ENCODE measurements around the gene SYNDIG1. TPM values are rescaled to one million over a fixed set of nuclear protein-coding genes. Genes with fewer than 3 reads are reported as not detected.

Gene SYNDIG1
- total and polyA plus RNA-seq, 2 of the 4 experiments (the other 2 are of a cell fraction): not detected

DNA sequence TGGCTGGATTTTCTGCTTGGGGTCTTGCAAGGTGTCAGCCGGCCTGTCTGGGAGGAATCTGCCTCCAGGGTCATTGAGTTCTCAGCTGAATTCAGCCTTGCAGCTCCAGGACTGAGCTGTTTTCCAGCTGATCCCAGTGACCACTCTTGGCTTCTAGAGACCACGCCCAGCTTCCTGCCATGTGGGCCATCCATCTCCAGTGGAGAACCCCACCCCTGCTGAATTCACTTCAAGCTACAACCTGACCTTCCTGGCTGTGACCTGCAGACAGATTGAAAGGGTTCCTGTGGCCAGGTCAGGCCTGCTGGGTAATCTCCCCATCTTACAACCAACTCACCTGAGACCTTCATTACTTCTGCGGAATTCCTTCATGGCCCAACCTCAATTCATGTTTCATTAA lies 26.5 kb upstream of the SYNDIG1 start:
- BruUV-seq (replicated peaks): no TSS peak
- CTCF ChIA-PET: no interaction called here
- H4K91ac ChIP-seq (ENCODE audit: insufficient read depth, low read depth, low read length): no peak overlapping the region
- H3K23ac ChIP-seq (ENCODE audit: low read depth, low read length): no peak overlapping the region
- no peak overlapping the region for H3K18ac ChIP-seq (ENCODE audit: low read depth, low read length)
- no peaks in the 10 kb centered on the region for H3K9me3 ChIP-seq (ENCODE audit: control insufficient read depth, insufficient read depth, low read length)
- no peaks in the 10 kb centered on the region for H3K36me3 ChIP-seq (ENCODE audit: control insufficient read depth, insufficient read depth, low read length)
- no peak overlapping the region for H2AFZ ChIP-seq (replicated peaks; ENCODE audit: low read length, poor library complexity)
- H2BK120ac ChIP-seq (ENCODE audit: low read depth, low read length): no peak overlapping the region
- no peak overlapping the region for H3K27ac ChIP-seq (ENCODE audit: insufficient read depth, low read length)
- H3K4me2 ChIP-seq (ENCODE audit: low read depth, low read length): no peak overlapping the region
- intact Hi-C loops (cut with micrococcal nuclease) (no loop called here), dilution Hi-C loops (cut with HindIII; ENCODE audit: low sequenced_read_pairs, unreplicated experiment) (no loop called here), in situ Hi-C loops (cut with MboI; ENCODE audit: low sequenced_read_pairs) (no loop called here)
- no peak overlapping the region for H2BK15ac ChIP-seq (ENCODE audit: low read depth, low read length)
- ATAC-seq (ENCODE audit: low read depth): no peak
- no peak for DNase-seq
- H4K5ac ChIP-seq (ENCODE audit: low read depth, low read length): no peak overlapping the region
- H3K79me1 ChIP-seq (ENCODE audit: low read depth in 1 of 2, low read length in 2 of 2): no peaks in the 10 kb centered on the region
- H4K8ac ChIP-seq (ENCODE audit: low read depth in 2 of 2, low read length in 2 of 2): no peak overlapping the region
- H2AK5ac ChIP-seq (ENCODE audit: low read depth, low read length): no peak overlapping the region
- H2BK20ac ChIP-seq (ENCODE audit: low read depth, low read length): no peak overlapping the region
- H3K14ac ChIP-seq (replicated peaks; ENCODE audit: low read depth, low read length): no peak overlapping the region
- no peaks in the 10 kb centered on the region; the same call in 1 of the 2 replicates for H3K9me1 ChIP-seq (ENCODE audit: insufficient read depth, low read length)
- no CpG with 5 or more reads among the region's 3 CpGs for WGBS, 2 experiments (ENCODE audit: extremely low coverage in 2 of 2, insufficient read length in 1 of 2)
- H3K27me3 ChIP-seq (ENCODE audit: control insufficient read depth, insufficient read depth, low read length): peaks cover 2% of the 10 kb centered on the region
- H3K56ac ChIP-seq (ENCODE audit: extremely low read depth, insufficient read depth, low read length): no peak overlapping the region
- no peak overlapping the region for H3K4me3 ChIP-seq (ENCODE audit: insufficient read depth, low read depth, low read length)
- TF ChIP-seq RFX5 (IDR thresholded peaks at IDR 0.05; ENCODE audit: low read depth, low read length) (no peak), RAD21 (IDR thresholded peaks at IDR 0.05; ENCODE audit: low read length) (no peak), RCOR1 (IDR thresholded peaks at IDR 0.05; ENCODE audit: insufficient replicate concordance, low read length) (no peak), MAZ (IDR thresholded peaks at IDR 0.05; ENCODE audit: borderline replicate concordance, low read depth, low read length) (no peak), BHLHE40 (IDR thresholded peaks at IDR 0.05; ENCODE audit: low read depth, low read length) (no peak), MXI1 (IDR thresholded peaks at IDR 0.05; ENCODE audit: borderline replicate concordance, low read depth, low read length) (no peak), SMC3 (IDR thresholded peaks at IDR 0.05; ENCODE audit: low read depth, low read length) (no peak), CHD1 (IDR thresholded peaks at IDR 0.05; ENCODE audit: low read depth, low read length) (no peak), NFE2L2 (IDR thresholded peaks at IDR 0.05; ENCODE audit: low read depth, low read length) (no peak), POLR2A (IDR thresholded peaks at IDR 0.05; ENCODE audit: low read depth, low read length) (no peak), FOS (IDR thresholded peaks at IDR 0.05; ENCODE audit: low read depth, low read length) (no peak), MAFK (IDR thresholded peaks at IDR 0.05; ENCODE audit: low read depth, low read length) (no peak), CEBPB (IDR thresholded peaks at IDR 0.05; ENCODE audit: low read depth, low read length) (no peak)
- TF ChIP-seq, protein P1, sequence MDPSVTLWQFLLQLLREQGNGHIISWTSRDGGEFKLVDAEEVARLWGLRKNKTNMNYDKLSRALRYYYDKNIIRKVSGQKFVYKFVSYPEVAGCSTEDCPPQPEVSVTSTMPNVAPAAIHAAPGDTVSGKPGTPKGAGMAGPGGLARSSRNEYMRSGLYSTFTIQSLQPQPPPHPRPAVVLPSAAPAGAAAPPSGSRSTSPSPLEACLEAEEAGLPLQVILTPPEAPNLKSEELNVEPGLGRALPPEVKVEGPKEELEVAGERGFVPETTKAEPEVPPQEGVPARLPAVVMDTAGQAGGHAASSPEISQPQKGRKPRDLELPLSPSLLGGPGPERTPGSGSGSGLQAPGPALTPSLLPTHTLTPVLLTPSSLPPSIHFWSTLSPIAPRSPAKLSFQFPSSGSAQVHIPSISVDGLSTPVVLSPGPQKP (IDR thresholded peaks at IDR 0.05; ENCODE audit: borderline replicate concordance, low read depth, low read length): no peak
- TF ChIP-seq, protein P2, sequence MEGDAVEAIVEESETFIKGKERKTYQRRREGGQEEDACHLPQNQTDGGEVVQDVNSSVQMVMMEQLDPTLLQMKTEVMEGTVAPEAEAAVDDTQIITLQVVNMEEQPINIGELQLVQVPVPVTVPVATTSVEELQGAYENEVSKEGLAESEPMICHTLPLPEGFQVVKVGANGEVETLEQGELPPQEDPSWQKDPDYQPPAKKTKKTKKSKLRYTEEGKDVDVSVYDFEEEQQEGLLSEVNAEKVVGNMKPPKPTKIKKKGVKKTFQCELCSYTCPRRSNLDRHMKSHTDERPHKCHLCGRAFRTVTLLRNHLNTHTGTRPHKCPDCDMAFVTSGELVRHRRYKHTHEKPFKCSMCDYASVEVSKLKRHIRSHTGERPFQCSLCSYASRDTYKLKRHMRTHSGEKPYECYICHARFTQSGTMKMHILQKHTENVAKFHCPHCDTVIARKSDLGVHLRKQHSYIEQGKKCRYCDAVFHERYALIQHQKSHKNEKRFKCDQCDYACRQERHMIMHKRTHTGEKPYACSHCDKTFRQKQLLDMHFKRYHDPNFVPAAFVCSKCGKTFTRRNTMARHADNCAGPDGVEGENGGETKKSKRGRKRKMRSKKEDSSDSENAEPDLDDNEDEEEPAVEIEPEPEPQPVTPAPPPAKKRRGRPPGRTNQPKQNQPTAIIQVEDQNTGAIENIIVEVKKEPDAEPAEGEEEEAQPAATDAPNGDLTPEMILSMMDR (conservative IDR thresholded peaks at IDR 0.05; ENCODE audit: low read depth, low read length): no peak
- TF ChIP-seq, protein P3, sequence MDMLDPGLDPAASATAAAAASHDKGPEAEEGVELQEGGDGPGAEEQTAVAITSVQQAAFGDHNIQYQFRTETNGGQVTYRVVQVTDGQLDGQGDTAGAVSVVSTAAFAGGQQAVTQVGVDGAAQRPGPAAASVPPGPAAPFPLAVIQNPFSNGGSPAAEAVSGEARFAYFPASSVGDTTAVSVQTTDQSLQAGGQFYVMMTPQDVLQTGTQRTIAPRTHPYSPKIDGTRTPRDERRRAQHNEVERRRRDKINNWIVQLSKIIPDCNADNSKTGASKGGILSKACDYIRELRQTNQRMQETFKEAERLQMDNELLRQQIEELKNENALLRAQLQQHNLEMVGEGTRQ (IDR thresholded peaks at IDR 0.05; ENCODE audit: low read depth, low read length): no peak
- H2BK5ac ChIP-seq (ENCODE audit: low read depth, low read length, poor library complexity, severe bottlenecking): no peak overlapping the region
- no peak overlapping the region for H3K9ac ChIP-seq (ENCODE audit: low read depth, low read length)
- POLR2A ChIA-PET (ENCODE audit: unreplicated experiment): no interaction called here
- H4K20me1 ChIP-seq (ENCODE audit: insufficient read depth, low read length): no peaks in the 10 kb centered on the region
- no peaks in the 10 kb centered on the region for H3K4me1 ChIP-seq (ENCODE audit: control insufficient read depth, insufficient read depth, low read length)
- no peak overlapping the region for H3K4ac ChIP-seq (ENCODE audit: low read depth, low read length)
- H2AK9ac ChIP-seq (replicated peaks; ENCODE audit: low read depth, low read length, poor library complexity): no peak overlapping the region

All from IMR-90 (cell line).